ENCODE data around the gene KHDC1L. TPM values are rescaled to one million over a fixed set of nuclear protein-coding genes. Genes with fewer than 3 reads are reported as not detected.
A peak's percentile ranks its signal among the peaks of the same experiment; 100 is the strongest.
"Not testable (repeated sequence)": the region's sequence is repeated elsewhere in the genome, so short reads cannot be mapped to it uniquely, and the experiment has no call there.

The KHDC1L gene
- total and polyA plus RNA-seq, 5 experiments from 2014 or later, result not detected

DNA sequence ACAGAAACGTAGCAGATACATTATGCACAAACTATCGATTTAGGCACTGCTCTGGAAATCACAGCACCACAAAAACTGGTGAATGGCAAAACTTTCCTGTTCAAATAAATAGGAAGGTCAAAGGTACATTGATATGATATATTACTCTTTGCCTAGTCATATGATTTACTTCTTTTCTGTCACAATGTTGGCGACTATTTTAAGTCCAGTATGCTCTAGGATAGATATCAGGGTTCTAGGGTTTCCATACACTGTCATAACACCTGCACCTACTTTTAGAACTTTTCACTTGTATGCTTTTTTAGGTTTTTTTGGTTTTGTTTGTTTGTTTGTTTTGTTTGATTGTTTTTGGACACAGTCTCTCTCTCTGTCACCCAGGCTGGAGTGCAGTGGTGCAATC is 25.0 kb downstream of the KHDC1L start:
- no peak overlapping the region for H3K27ac Mint-ChIP-seq

GRCh38 chr6:73194744-73195143 is 30.6 kb downstream of the KHDC1L start:
- Mint-ChIP-seq H3K27me3 (no peaks in the 10 kb centered on the region), H3K27ac (no peak overlapping the region), H3K4me3 (no peak overlapping the region), H3K4me1 (no peaks in the 10 kb centered on the region), H3K9me3 (no peaks in the 10 kb centered on the region), H3K36me3 (peaks cover 0 to 24% (median 19%) of the 10 kb centered on the region in 3 donors)
- DNase-seq (no peak), ATAC-seq (no peak)
- POLR2A ChIA-PET, result no interaction called here

More for the DNA sequence above, 25.0 kb downstream of the KHDC1L start:
- no peaks in the 10 kb centered on the region for H3K27me3 Mint-ChIP-seq
- ATAC-seq (no peak), DNase-seq (no peak)
- peaks cover 0 to 11% (median 5%) of the 10 kb centered on the region in 3 donors for H3K36me3 Mint-ChIP-seq
- no peaks in the 10 kb centered on the region for H3K9me3 Mint-ChIP-seq
- H3K4me1 Mint-ChIP-seq, result no peaks in the 10 kb centered on the region
- POLR2A ChIA-PET, result no interaction called here
- H3K4me3 Mint-ChIP-seq, result no peak overlapping the region

DNA sequence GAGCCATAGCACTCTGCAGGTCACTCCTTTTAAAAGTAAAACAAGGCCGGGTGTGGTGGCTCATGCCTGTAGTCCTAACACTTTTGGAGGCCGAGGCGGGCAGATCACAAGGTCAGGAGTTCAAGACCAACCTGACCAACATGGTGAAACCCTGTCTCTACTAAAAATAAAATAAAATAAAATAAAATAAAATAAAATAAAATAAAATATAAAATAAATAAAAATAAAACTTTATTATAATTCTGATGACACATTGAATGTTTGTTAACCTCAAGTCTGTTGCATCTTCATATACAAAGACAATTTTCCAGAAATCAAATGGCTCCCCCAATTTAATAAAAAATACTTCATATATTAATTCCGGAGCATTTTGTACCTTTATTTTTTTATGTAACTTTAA is 32.0 kb downstream of the KHDC1L start:
- H3K4me1 Mint-ChIP-seq, POLR2A ChIA-PET, H3K4me3 Mint-ChIP-seq, ATAC-seq, H3K27ac Mint-ChIP-seq, DNase-seq, H3K27me3 Mint-ChIP-seq, H3K9me3 Mint-ChIP-seq: not testable (repeated sequence)
- H3K36me3 Mint-ChIP-seq, result peaks cover 0 to 24% (median 19%) of the 10 kb centered on the region in 3 donors

GRCh38 chr6:73182021-73182607 is 43.2 kb downstream of the KHDC1L start:
- no peak overlapping the region for H3K4me3 Mint-ChIP-seq
- peak overlapping the region in 1 of 10 donors; percentile 55 for H3K27ac Mint-ChIP-seq
- ATAC-seq, result no peak
- no peaks in the 10 kb centered on the region for H3K36me3 Mint-ChIP-seq
- no peaks in the 10 kb centered on the region for H3K9me3 Mint-ChIP-seq
- POLR2A ChIA-PET, result no interaction called here
- DNase-seq, result no peak
- H3K4me1 Mint-ChIP-seq, result peaks cover 0 to 17% (median 4%) of the 10 kb centered on the region in 4 donors
- no peaks in the 10 kb centered on the region for H3K27me3 Mint-ChIP-seq

GRCh38 chr6:73180763-73181619 is 44.3 kb downstream of the KHDC1L start:
- POLR2A ChIA-PET, result no interaction called here
- Mint-ChIP-seq H3K27ac (peak overlapping the region in 5 of 10 donors; percentile 6 to 80 (median 42)), H3K9me3 (no peaks in the 10 kb centered on the region), H3K4me1 (peaks cover 0 to 17% (median 4%) of the 10 kb centered on the region in 4 donors), H3K4me3 (peak overlapping the region in 7 of 10 donors; percentile 0 to 66 (median 44)), H3K36me3 (no peaks in the 10 kb centered on the region), H3K27me3 (no peaks in the 10 kb centered on the region)
- DNase-seq, result peak in 6 of 10 donors; percentile 3 to 56 (median 27)
- ATAC-seq, result peak; percentile 82 to 83

GRCh38 chr6:73180076-73180738 is 45.1 kb downstream of the KHDC1L start:
- no peak for DNase-seq
- no peaks in the 10 kb centered on the region for H3K9me3 Mint-ChIP-seq
- POLR2A ChIA-PET, result no interaction called here
- no peak for ATAC-seq
- no peaks in the 10 kb centered on the region for H3K27me3 Mint-ChIP-seq
- peak overlapping the region in 1 of 10 donors; percentile 6 for H3K27ac Mint-ChIP-seq
- H3K4me1 Mint-ChIP-seq, result peaks cover 0 to 17% (median 4%) of the 10 kb centered on the region in 4 donors
- H3K36me3 Mint-ChIP-seq, result no peaks in the 10 kb centered on the region
- H3K4me3 Mint-ChIP-seq, result no peak overlapping the region

DNA sequence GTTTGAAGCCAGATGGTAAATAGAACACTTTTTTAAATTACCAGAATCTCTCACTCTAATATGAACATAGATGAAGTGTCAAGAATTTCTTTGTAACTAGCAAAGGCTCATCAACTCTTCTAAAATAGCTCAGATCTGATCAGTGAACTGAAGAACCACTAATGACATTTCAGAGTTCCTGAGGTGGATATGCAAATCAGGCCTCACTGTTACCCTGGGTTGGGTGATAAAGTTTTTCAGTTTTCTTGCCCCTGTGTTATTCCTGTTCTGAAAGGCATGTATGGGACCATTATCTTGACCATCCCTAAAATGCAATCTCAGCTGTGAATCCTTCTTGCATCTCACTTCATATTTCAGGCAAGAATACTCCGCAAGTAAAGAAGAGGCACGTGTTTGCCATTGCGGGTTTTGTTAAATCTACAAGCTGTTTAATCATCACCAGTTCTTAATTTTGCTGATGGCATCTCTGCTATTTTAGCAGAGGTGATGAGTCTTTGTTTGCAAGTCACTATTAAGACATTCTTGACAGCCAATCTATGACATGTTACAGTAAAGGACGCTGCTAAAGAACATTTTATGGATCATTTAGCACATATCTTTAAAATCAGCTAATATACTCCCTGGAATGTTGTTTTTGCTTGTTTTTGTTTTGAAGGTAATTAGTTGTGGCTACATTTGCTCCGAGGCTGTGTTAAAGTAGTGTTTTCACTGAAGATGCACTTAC is 47.9 kb downstream of the KHDC1L start:
- DNase-seq (no peak), ATAC-seq (no peak)
- POLR2A ChIA-PET, result no interaction called here
- Mint-ChIP-seq H3K9me3 (no peaks in the 10 kb centered on the region), H3K4me3 (no peak overlapping the region), H3K27ac (no peak overlapping the region), H3K4me1 (peaks cover 0 to 17% (median 4%) of the 10 kb centered on the region in 4 donors), H3K27me3 (no peaks in the 10 kb centered on the region), H3K36me3 (peaks cover 0 to 2% (median 0%) of the 10 kb centered on the region in 3 donors)

DNA sequence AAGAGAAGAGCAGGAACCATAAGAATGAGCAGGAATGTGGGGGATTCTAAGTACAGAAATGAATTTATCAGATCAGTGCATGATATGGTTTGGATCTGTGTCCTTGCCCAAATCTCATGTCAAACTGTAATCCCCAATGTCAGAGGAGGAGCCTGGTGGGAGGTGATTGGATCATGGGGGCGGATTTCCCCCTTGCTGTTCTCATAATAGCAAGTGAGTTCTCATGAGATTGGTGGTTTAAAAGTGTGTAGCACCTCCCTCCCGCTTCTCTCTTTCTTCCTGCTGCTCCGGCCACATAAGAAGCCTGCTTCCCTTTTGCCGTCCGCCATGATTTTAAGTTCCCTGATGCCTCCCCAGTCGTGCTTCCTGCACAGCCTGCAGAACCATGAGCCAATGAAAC is 49.2 kb downstream of the KHDC1L start:
- no peak overlapping the region for H3K27ac Mint-ChIP-seq
- no peaks in the 10 kb centered on the region for H3K9me3 Mint-ChIP-seq
- ATAC-seq (no peak), DNase-seq (no peak)
- H3K36me3 Mint-ChIP-seq, result peaks cover 0 to 3% (median 0%) of the 10 kb centered on the region in 3 donors
- H3K27me3 Mint-ChIP-seq, result no peaks in the 10 kb centered on the region
- peaks cover 0 to 14% (median 4%) of the 10 kb centered on the region in 4 donors for H3K4me1 Mint-ChIP-seq
- no peak overlapping the region for H3K4me3 Mint-ChIP-seq
- POLR2A ChIA-PET, result no interaction called here

GRCh38 chr6:73174646-73175045 is 50.6 kb downstream of the KHDC1L start:
- Mint-ChIP-seq H3K4me1 (peaks cover 0 to 1% (median 0%) of the 10 kb centered on the region in 4 donors), H3K36me3 (peaks cover 0 to 11% (median 1%) of the 10 kb centered on the region in 3 donors), H3K27ac (no peak overlapping the region), H3K9me3 (no peaks in the 10 kb centered on the region), H3K27me3 (no peaks in the 10 kb centered on the region), H3K4me3 (no peak overlapping the region)
- DNase-seq (no peak), ATAC-seq (no peak)
- POLR2A ChIA-PET, result no interaction called here

Other genes starting within 250 kb of the KHDC1L start
- gene KHDC1, start 37.7 kb upstream of the KHDC1L start, total RNA-seq, result under 1 TPM; 0.68 to 0.69 TPM
- 1 to 10 TPM in 2 of 3 donors, under 1 TPM in 1; 0.84 to 2.7 (median 1.9) TPM for gene KHDC1, start 37.7 kb upstream of the KHDC1L start, polyA plus RNA-seq
- not detected for gene DPPA5, start 128.8 kb upstream of the KHDC1L start, total RNA-seq
- gene DPPA5, start 128.8 kb upstream of the KHDC1L start, polyA plus RNA-seq, result not detected
- gene KHDC3L, start 137.2 kb upstream of the KHDC1L start, total RNA-seq, result not detected
- gene KHDC3L, start 137.2 kb upstream of the KHDC1L start, polyA plus RNA-seq, result not detected
- under 1 TPM in 1 of 2 experiments, not detected in 1; 0.38 TPM for gene OOEP, start 144.4 kb upstream of the KHDC1L start, total RNA-seq
- gene OOEP, start 144.4 kb upstream of the KHDC1L start, polyA plus RNA-seq, result under 1 TPM in 2 of 3 donors, not detected in 1; 0.51 to 0.60 TPM
- 1 to 10 TPM; 1.0 to 1.7 TPM for gene DDX43, start 169.3 kb upstream of the KHDC1L start, total RNA-seq
- 1 to 10 TPM in 2 of 3 donors, under 1 TPM in 1; 0.44 to 1.1 (median 1.0) TPM for gene DDX43, start 169.3 kb upstream of the KHDC1L start, polyA plus RNA-seq
- gene CGAS, start 226.8 kb upstream of the KHDC1L start, total RNA-seq, result 1 to 10 TPM; 5.2 to 5.4 TPM
- 1 to 10 TPM; 1.9 to 3.8 (median 2.0) TPM for gene CGAS, start 226.8 kb upstream of the KHDC1L start, polyA plus RNA-seq
- 10 to 100 TPM; 87.8 to 90.6 TPM for gene MTO1, start 236.2 kb upstream of the KHDC1L start, total RNA-seq
- gene MTO1, start 236.2 kb upstream of the KHDC1L start, polyA plus RNA-seq, result 10 to 100 TPM; 23.6 to 33.0 (median 25.0) TPM

Measured in naive thymus-derived CD8-positive, alpha-beta T cell (primary cell).